Subcutaneous abdominal adipose tissue (tissue), 5 donors: ENCODE measurements around the gene ASPRV1.

ENCODE experiments used
- H3K27ac ChIP-seq: one replicate; pipeline ENCODE4 v1.7.0; 2013; ENCODE audit warnings: low read depth, mild to moderate bottlenecking, inconsistent platforms, low read length, moderate library complexity
- H3K27me3 ChIP-seq, 5 donors: one replicate each; pipeline ENCODE4 v1.7.0; 2013; ENCODE audit warnings: low read length in 5 of 5, inconsistent platforms in 1 of 5; ENCODE audit not compliant: control insufficient read depth in 5 of 5, insufficient read depth in 4 of 5
- H3K36me3 ChIP-seq, 5 donors: one replicate each; pipeline ENCODE4 v1.7.0; 2013; ENCODE audit warnings: low read length in 5 of 5; ENCODE audit not compliant: control insufficient read depth in 5 of 5, insufficient read depth in 5 of 5
- H3K4me1 ChIP-seq, 5 donors: one replicate each; pipeline ENCODE4 v1.7.0; 2013; ENCODE audit warnings: low read length in 5 of 5, mild to moderate bottlenecking in 3 of 5, moderate library complexity in 1 of 5; ENCODE audit not compliant: control insufficient read depth in 5 of 5, insufficient read depth in 5 of 5
- H3K4me3 ChIP-seq, 5 donors: one replicate each; pipeline ENCODE4 v1.7.0; 2013; ENCODE audit warnings: low read length in 5 of 5, low read depth in 1 of 5
- H3K9ac ChIP-seq, 5 donors: one replicate each; pipeline ENCODE4 v1.7.0; 2013; ENCODE audit warnings: low read length in 5 of 5, mild to moderate bottlenecking in 4 of 5, moderate library complexity in 3 of 5
- H3K9me3 ChIP-seq, 5 donors: one replicate each; pipeline ENCODE4 v1.7.0; 2013; ENCODE audit warnings: low read length in 5 of 5; ENCODE audit not compliant: control insufficient read depth in 5 of 5
- donor health status: healthy.
- donor health status: healthy.
- donor health status: healthy.
- donor health status: healthy.
- donor health status: healthy.

The ASPRV1 gene

GRCh38 chr2:69965756-69966445, 4.5 kb upstream of the ASPRV1 start:
- H3K27ac ChIP-seq: no peak overlapping the region
- no peaks in the 10 kb centered on the region for H3K9me3 ChIP-seq
- no peaks in the 10 kb centered on the region for H3K27me3 ChIP-seq
- H3K36me3 ChIP-seq: peaks cover 0 to 4% (median 0%) of the 10 kb centered on the region in 5 donors
- no peak overlapping the region for H3K9ac ChIP-seq
- no peak overlapping the region for H3K4me3 ChIP-seq
- H3K4me1 ChIP-seq: peaks cover 0 to 18% (median 6%) of the 10 kb centered on the region in 5 donors

- Histone ChIP-seq H3K36me3 (peaks cover 0 to 4% (median 0%) of the 10 kb centered on the region in 5 donors), H3K27ac (no peak overlapping the region), H3K9ac (no peak overlapping the region)
Observed at GRCh38 chr2:69964353-69964841, 3.0 kb upstream of the ASPRV1 start.

GRCh38 chr2:69962986-69963730, 1.7 kb upstream of the ASPRV1 start:
- peaks cover 0 to 4% (median 0%) of the 10 kb centered on the region in 5 donors for H3K36me3 ChIP-seq
- H3K4me3 ChIP-seq: no peak overlapping the region
- H3K27ac ChIP-seq: no peak overlapping the region
- H3K27me3 ChIP-seq: no peaks in the 10 kb centered on the region
- peaks cover 0 to 18% (median 6%) of the 10 kb centered on the region in 5 donors for H3K4me1 ChIP-seq
- H3K9me3 ChIP-seq: no peaks in the 10 kb centered on the region
- no peak overlapping the region for H3K9ac ChIP-seq

More at GRCh38 chr2:69964353-69964841, 3.0 kb upstream of the ASPRV1 start:
- Histone ChIP-seq H3K9me3 (no peaks in the 10 kb centered on the region), H3K27me3 (no peaks in the 10 kb centered on the region), H3K4me1 (peaks cover 0 to 18% (median 6%) of the 10 kb centered on the region in 5 donors), H3K4me3 (peak overlapping the region in 1 of 5 donors; percentile 15)

- H3K36me3 ChIP-seq: peaks cover 0 to 4% (median 0%) of the 10 kb centered on the region in 5 donors
- H3K27me3 ChIP-seq: no peaks in the 10 kb centered on the region
- H3K9me3 ChIP-seq: no peaks in the 10 kb centered on the region
- no peak overlapping the region for H3K27ac ChIP-seq
- peaks cover 0 to 18% (median 6%) of the 10 kb centered on the region in 5 donors for H3K4me1 ChIP-seq
- H3K4me3 ChIP-seq: no peak overlapping the region
- H3K9ac ChIP-seq: no peak overlapping the region
Observed at GRCh38 chr2:69960821-69961220, 610 bp downstream of the ASPRV1 start.

DNA sequence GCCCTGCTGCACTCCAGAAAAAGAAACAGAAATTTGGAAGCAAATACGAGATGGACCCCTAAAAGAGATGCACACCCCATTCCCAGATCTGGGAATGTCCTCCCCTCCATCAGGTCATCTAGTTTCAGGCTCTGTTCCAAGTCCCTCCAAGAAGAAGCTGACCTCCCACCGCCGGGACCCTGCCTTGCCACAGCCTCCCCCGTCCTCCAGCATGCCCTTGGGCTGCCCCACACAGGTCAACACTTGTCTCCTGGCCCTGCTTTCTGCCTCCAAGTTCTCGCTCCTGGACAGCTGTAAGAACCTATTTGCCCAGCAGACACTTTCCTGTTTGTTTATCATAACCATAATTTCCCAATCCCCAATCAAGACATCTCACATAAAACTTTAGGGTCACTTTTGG, 2.0 kb downstream of the ASPRV1 start:
- Histone ChIP-seq H3K36me3 (peaks cover 0 to 4% (median 0%) of the 10 kb centered on the region in 5 donors), H3K9ac (no peak overlapping the region), H3K27me3 (no peaks in the 10 kb centered on the region), H3K9me3 (no peaks in the 10 kb centered on the region), H3K27ac (no peak overlapping the region), H3K4me3 (no peak overlapping the region), H3K4me1 (peaks cover 0 to 14% (median 5%) of the 10 kb centered on the region in 5 donors)

GRCh38 chr2:69958480-69958879, 3.0 kb downstream of the ASPRV1 start:
- peaks cover 0 to 5% (median 0%) of the 10 kb centered on the region in 5 donors for H3K4me1 ChIP-seq
- no peak overlapping the region for H3K27ac ChIP-seq
- H3K9ac ChIP-seq: no peak overlapping the region
- no peak overlapping the region for H3K4me3 ChIP-seq
- peaks cover 0 to 4% (median 0%) of the 10 kb centered on the region in 5 donors for H3K36me3 ChIP-seq
- no peaks in the 10 kb centered on the region for H3K27me3 ChIP-seq
- H3K9me3 ChIP-seq: no peaks in the 10 kb centered on the region

DNA sequence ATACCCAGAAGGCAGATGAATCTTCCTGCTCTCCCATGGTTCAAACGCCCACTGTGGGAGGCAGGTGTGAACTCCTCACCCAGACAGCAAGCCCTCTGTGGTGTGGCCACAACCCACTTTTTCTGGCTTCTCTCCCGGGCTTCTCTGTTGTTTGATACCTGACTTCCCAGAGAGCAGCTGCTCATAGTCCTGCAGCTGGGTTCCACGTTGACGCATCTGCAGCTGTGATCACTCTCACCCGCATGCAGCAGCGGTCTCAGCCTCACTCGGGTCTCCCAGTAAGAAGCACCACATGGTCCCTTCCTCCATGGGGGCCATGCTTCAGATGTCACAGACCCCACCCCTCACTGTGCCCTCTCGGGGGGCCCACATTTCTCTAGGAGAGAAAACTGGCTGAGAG, 3.5 kb downstream of the ASPRV1 start:
- Histone ChIP-seq H3K36me3 (peaks cover 0 to 2% (median 0%) of the 10 kb centered on the region in 5 donors), H3K9me3 (no peaks in the 10 kb centered on the region), H3K27me3 (no peaks in the 10 kb centered on the region), H3K4me1 (peaks cover 0 to 2% (median 0%) of the 10 kb centered on the region in 5 donors), H3K9ac (no peak overlapping the region), H3K4me3 (no peak overlapping the region), H3K27ac (no peak overlapping the region)

- Histone ChIP-seq H3K4me1 (peaks cover 0 to 9% (median 3%) of the 10 kb centered on the region in 5 donors), H3K4me3 (no peak overlapping the region), H3K36me3 (no peaks in the 10 kb centered on the region), H3K27ac (no peak overlapping the region), H3K9ac (no peak overlapping the region), H3K27me3 (no peaks in the 10 kb centered on the region), H3K9me3 (no peaks in the 10 kb centered on the region)
Observed at GRCh38 chr2:69956475-69956979, 4.9 kb downstream of the ASPRV1 start.

- Histone ChIP-seq H3K4me3 (no peak overlapping the region), H3K27ac (no peak overlapping the region), H3K9ac (no peak overlapping the region), H3K27me3 (no peaks in the 10 kb centered on the region), H3K9me3 (no peaks in the 10 kb centered on the region), H3K4me1 (peaks cover 0 to 9% (median 3%) of the 10 kb centered on the region in 5 donors), H3K36me3 (no peaks in the 10 kb centered on the region)
Observed at GRCh38 chr2:69955029-69955428, 6.4 kb downstream of the ASPRV1 start.

DNA sequence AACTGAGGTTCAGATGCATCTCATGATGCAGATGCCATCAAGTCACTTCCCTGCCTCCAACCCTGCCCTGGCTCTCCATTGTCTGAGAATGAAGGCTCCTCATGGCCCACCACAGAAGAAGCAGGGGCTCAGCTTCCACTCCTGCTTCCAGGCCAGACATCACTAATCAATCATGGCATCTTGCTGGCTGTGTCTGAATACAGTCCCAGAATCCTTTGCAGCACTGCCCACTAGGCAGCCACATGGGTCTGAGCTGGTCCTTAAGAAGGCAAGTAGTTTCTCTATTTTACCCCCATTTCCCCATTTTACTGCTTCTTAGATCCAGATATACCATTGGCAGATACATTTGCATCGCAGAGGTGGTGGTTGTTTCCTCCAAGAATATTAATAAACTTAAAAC, 7.3 kb downstream of the ASPRV1 start:
- H3K9me3 ChIP-seq: no peaks in the 10 kb centered on the region
- H3K4me3 ChIP-seq: no peak overlapping the region
- H3K27me3 ChIP-seq: no peaks in the 10 kb centered on the region
- no peaks in the 10 kb centered on the region for H3K36me3 ChIP-seq
- H3K4me1 ChIP-seq: peaks cover 0 to 9% (median 3%) of the 10 kb centered on the region in 5 donors
- no peak overlapping the region for H3K9ac ChIP-seq
- no peak overlapping the region for H3K27ac ChIP-seq
